Neural cell (in vitro differentiated cells): ENCODE data around the gene DMC1. TPM values are rescaled to one million over a fixed set of nuclear protein-coding genes. Genes with fewer than 3 reads are reported as not detected.

Experiments
- H2AFZ ChIP-seq: fragments of 200-600, 300-800 bp; sonication (generic), shearing (Covaris generic); 2 replicates; pipeline ENCODE4 v1.6.0; 2014; ENCODE audit warnings: low read depth, mild to moderate bottlenecking, antibody characterized with exemption, low read length, moderate library complexity
- H3F3A ChIP-seq: fragments of 200-600 bp; shearing (Covaris generic); 2 replicates; pipeline ENCODE4 v1.6.1; 2016; ENCODE audit warnings: mild to moderate bottlenecking, moderate library complexity, mixed read lengths, antibody characterized with exemption, low read length; ENCODE audit not compliant: insufficient read depth, poor library complexity, severe bottlenecking
- H3K27ac ChIP-seq: fragments of 200-600, 300-800 bp; sonication (generic), shearing (Covaris generic); 2 replicates; pipeline ENCODE4 v1.5.1; 2014; ENCODE audit warnings: mild to moderate bottlenecking, low read length, moderate library complexity
- H3K27me3 ChIP-seq: fragments of 300-800, 200-600 bp; sonication (generic), shearing (Covaris generic); 2 replicates; pipeline ENCODE4 v1.6.0; 2014; ENCODE audit warnings: mild to moderate bottlenecking, low read depth, low read length, moderate library complexity; ENCODE audit not compliant: insufficient read depth
- H3K36me3 ChIP-seq: fragments of 300-800, 200-600 bp; sonication (generic), shearing (Covaris generic); 2 replicates; pipeline ENCODE4 v1.5.1; 2014; ENCODE audit warnings: mild to moderate bottlenecking, antibody characterized with exemption, low read length, moderate library complexity; ENCODE audit not compliant: insufficient read depth
- H3K4me2 ChIP-seq: fragments of 300-800, 200-600 bp; sonication (generic), shearing (Covaris generic); 2 replicates; pipeline ENCODE4 v1.6.0; 2014; ENCODE audit warnings: mild to moderate bottlenecking, low read length
- H3K4me3 ChIP-seq: fragments of 300-800, 200-600 bp; sonication (generic), shearing (Covaris generic); 2 replicates; pipeline ENCODE4 v1.5.1; 2014; ENCODE audit warnings: mild to moderate bottlenecking, low read length, moderate library complexity
- H3K79me2 ChIP-seq: fragments of 200-600 bp; shearing (Covaris generic); replicated peaks from 2 replicates; pipeline ENCODE4 v1.6.0; 2014; ENCODE audit warnings: mild to moderate bottlenecking, low read length, moderate library complexity; ENCODE audit not compliant: insufficient read depth
- H3K9ac ChIP-seq: fragments of 300-800, 200-600 bp; sonication (generic), shearing (Covaris generic); 2 replicates; pipeline ENCODE4 v1.6.1; 2016; ENCODE audit warnings: mild to moderate bottlenecking, low read length, mixed read lengths
- H3K9me2 ChIP-seq: fragments of 200-600 bp; shearing (Covaris generic); 2 replicates; pipeline ENCODE4 v1.6.1; 2016; ENCODE audit warnings: mild to moderate bottlenecking, low read length, mixed read lengths; ENCODE audit not compliant: insufficient read depth
- H3K9me3 ChIP-seq: fragments of 200-600, 300-800 bp; sonication (generic), shearing (Covaris generic); 2 replicates; pipeline ENCODE4 v1.6.1; 2016; ENCODE audit warnings: mild to moderate bottlenecking, mixed run types, low read length, moderate library complexity, mixed read lengths
- H4K20me1 ChIP-seq: fragments of 200-600 bp; shearing (Covaris generic); 2 replicates; pipeline ENCODE4 v1.6.1; 2016; ENCODE audit warnings: mild to moderate bottlenecking, mixed run types; ENCODE audit not compliant: insufficient read depth
- CTCF ChIP-seq: fragments of 450-650 bp; IDR thresholded peaks from 2 replicates; pipeline ENCODE4 v1.5.1; 2014; ENCODE audit warnings: antibody characterized with exemption, mild to moderate bottlenecking, moderate library complexity; ENCODE audit not compliant: poor library complexity, severe bottlenecking
- EP300 ChIP-seq: fragments of 450-650 bp; conservative IDR thresholded peaks from 2 replicates; pipeline ENCODE4 v1.6.1; 2014; ENCODE audit warnings: antibody characterized with exemption, mild to moderate bottlenecking, moderate library complexity; ENCODE audit not compliant: poor library complexity, severe bottlenecking
- EZH2 ChIP-seq: fragments of 200-600, 300-800 bp; shearing (Covaris generic), sonication (generic); IDR thresholded peaks from 2 replicates; pipeline ENCODE4 v1.6.1; 2014; ENCODE audit warnings: antibody characterized with exemption, low read length, borderline replicate concordance, mild to moderate bottlenecking; ENCODE audit not compliant: insufficient read depth, poor library complexity, severe bottlenecking
- MXI1 ChIP-seq: fragments of 450-650 bp; conservative IDR thresholded peaks from 2 replicates; pipeline ENCODE4 v1.6.1; 2014; ENCODE audit warnings: antibody characterized with exemption, mild to moderate bottlenecking; ENCODE audit not compliant: poor library complexity, severe bottlenecking
- POLR2AphosphoS5 ChIP-seq: IDR thresholded peaks from 2 replicates; pipeline ENCODE4 v1.6.1; 2012
- RAD21 ChIP-seq: fragments of 450-650 bp; conservative IDR thresholded peaks from 2 replicates; pipeline ENCODE4 v1.6.1; 2014; ENCODE audit warnings: antibody characterized with exemption, mild to moderate bottlenecking, moderate library complexity
- REST ChIP-seq: IDR thresholded peaks from 2 replicates; pipeline ENCODE4 v1.6.1; 2012; ENCODE audit warnings: borderline replicate concordance
- SMC3 ChIP-seq: fragments of 450-650 bp; conservative IDR thresholded peaks from 2 replicates; pipeline ENCODE4 v1.6.1; 2014; ENCODE audit warnings: antibody characterized with exemption, mild to moderate bottlenecking, moderate library complexity; ENCODE audit not compliant: poor library complexity
- TAF1 ChIP-seq: IDR thresholded peaks from 2 replicates; pipeline ENCODE4 v1.6.1; 2012; ENCODE audit warnings: low read depth
- polyA plus RNA-seq: library from polyadenylated mRNA; depleted of rRNA; stranded (reverse); fragments of >200 nt; gene quantifications from 2 replicates; pipeline ENCODE4 v1.2.3, GENCODE V29; 2014

DMC1 gene
- polyA plus RNA-seq, 1 donor from 2014 or later = not detected

- H3K9me2 ChIP-seq = no peaks in the 10 kb centered on the region
Observed at GRCh38 chr22:38497869-38498268, 72.1 kb downstream of the DMC1 start.

GRCh38 chr22:38494939-38495338 is 75.0 kb downstream of the DMC1 start:
- peaks cover 21% of the 10 kb centered on the region for H3K36me3 ChIP-seq
- no peaks in the 10 kb centered on the region for H3K9me3 ChIP-seq
- no peak overlapping the region for H3K9ac ChIP-seq
- no peak overlapping the region for H3K27ac ChIP-seq
- no peak overlapping the region for H3K4me2 ChIP-seq
- peaks cover 6% of the 10 kb centered on the region for H4K20me1 ChIP-seq
- no peak overlapping the region for H2AFZ ChIP-seq
- H3K9me2 ChIP-seq = no peaks in the 10 kb centered on the region
- H3K4me3 ChIP-seq = no peak overlapping the region
- no peaks in the 10 kb centered on the region for H3K27me3 ChIP-seq
- H3K79me2 ChIP-seq = peaks cover 43% of the 10 kb centered on the region
- no peaks in the 10 kb centered on the region for H3F3A ChIP-seq
- TF ChIP-seq TAF1 (no peak), EZH2 (no peak), CTCF (no peak), REST (no peak), MXI1 (no peak), SMC3 (no peak)

More at GRCh38 chr22:38497869-38498268, 72.1 kb downstream of the DMC1 start:
- TF ChIP-seq MXI1 (no peak), SMC3 (no peak), RAD21 (no peak), TAF1 (no peak), EZH2 (no peak), CTCF (no peak), EP300 (no peak), POLR2AphosphoS5 (no peak), REST (no peak)
- no peaks in the 10 kb centered on the region for H3K9me3 ChIP-seq
- no peak overlapping the region for H3K27ac ChIP-seq
- H3K4me3 ChIP-seq = no peak overlapping the region
- peaks cover 69% of the 10 kb centered on the region for H3K79me2 ChIP-seq
- H2AFZ ChIP-seq = no peak overlapping the region
- H4K20me1 ChIP-seq = peaks cover 24% of the 10 kb centered on the region
- no peaks in the 10 kb centered on the region for H3F3A ChIP-seq
- no peak overlapping the region for H3K4me2 ChIP-seq
- H3K36me3 ChIP-seq = peaks cover 11% of the 10 kb centered on the region
- H3K9ac ChIP-seq = no peak overlapping the region
- H3K27me3 ChIP-seq = no peaks in the 10 kb centered on the region
